ENCODE measurements around the gene SLC7A6.

SLC7A6 gene

GRCh38 chr16:68252383-68252782 is 11.9 kb upstream of the SLC7A6 start:
- no peak for DNase-seq (ENCODE audit: extremely low read depth in 1 of 2, low read depth in 1 of 2)

GRCh38 chr16:68253721-68254120 is 10.6 kb upstream of the SLC7A6 start:
- DNase-seq (ENCODE audit: extremely low read depth in 1 of 2, low read depth in 1 of 2) = no peak

- no peak for DNase-seq (ENCODE audit: extremely low read depth in 1 of 2, low read depth in 1 of 2)
Observed at GRCh38 chr16:68255712-68256111, 8.6 kb upstream of the SLC7A6 start.

- no peak for DNase-seq (ENCODE audit: extremely low read depth in 1 of 2, low read depth in 1 of 2)
Observed at GRCh38 chr16:68257251-68257905, 6.9 kb upstream of the SLC7A6 start.

- DNase-seq (ENCODE audit: extremely low read depth in 1 of 2, low read depth in 1 of 2) = no peak
Observed at GRCh38 chr16:68257906-68258800, 6.2 kb upstream of the SLC7A6 start.

- DNase-seq (ENCODE audit: extremely low read depth in 1 of 2, low read depth in 1 of 2) = no peak
Observed at GRCh38 chr16:68259007-68259825, 5.1 kb upstream of the SLC7A6 start.

- DNase-seq (ENCODE audit: extremely low read depth in 1 of 2, low read depth in 1 of 2) = no peak
Observed at GRCh38 chr16:68263559-68264127, 683 bp upstream of the SLC7A6 start.

GRCh38 chr16:68265078-68265920 is 973 bp downstream of the SLC7A6 start:
- DNase-seq (ENCODE audit: extremely low read depth in 1 of 2, low read depth in 1 of 2) = no peak

GRCh38 chr16:68267612-68268405 is 3.5 kb downstream of the SLC7A6 start:
- DNase-seq (ENCODE audit: extremely low read depth in 1 of 2, low read depth in 1 of 2) = no peak

GRCh38 chr16:68269793-68270192 is 5.5 kb downstream of the SLC7A6 start:
- DNase-seq (ENCODE audit: extremely low read depth in 1 of 2, low read depth in 1 of 2) = no peak

GRCh38 chr16:68270353-68270752 is 6.0 kb downstream of the SLC7A6 start:
- DNase-seq (ENCODE audit: extremely low read depth in 1 of 2, low read depth in 1 of 2) = no peak

GRCh38 chr16:68272507-68273209 is 8.3 kb downstream of the SLC7A6 start:
- DNase-seq (ENCODE audit: extremely low read depth in 1 of 2, low read depth in 1 of 2) = no peak

GRCh38 chr16:68273459-68273858 is 9.1 kb downstream of the SLC7A6 start:
- DNase-seq (ENCODE audit: extremely low read depth in 1 of 2, low read depth in 1 of 2) = no peak

GRCh38 chr16:68273896-68274295 is 9.6 kb downstream of the SLC7A6 start:
- no peak for DNase-seq (ENCODE audit: extremely low read depth in 1 of 2, low read depth in 1 of 2)

- no peak for DNase-seq (ENCODE audit: extremely low read depth in 1 of 2, low read depth in 1 of 2)
Observed at GRCh38 chr16:68274441-68274840, 10.1 kb downstream of the SLC7A6 start.

- DNase-seq (ENCODE audit: extremely low read depth in 1 of 2, low read depth in 1 of 2) = no peak
Observed at GRCh38 chr16:68275611-68276191, 11.4 kb downstream of the SLC7A6 start.

GRCh38 chr16:68276223-68276622 is 11.9 kb downstream of the SLC7A6 start:
- no peak for DNase-seq (ENCODE audit: extremely low read depth in 1 of 2, low read depth in 1 of 2)
